Transverse colon (tissue), 4 donors: ENCODE data around the gene CACNG6.

Source experiments
- EP300 ChIP-seq: sonication (generic); formaldehyde crosslinking; IDR thresholded peaks from one replicate; pipeline ENCODE4 v1.6.1; 2017; ENCODE audit warnings: antibody characterized with exemption, low read depth
- POLR2A ChIP-seq: fragments of 450-650 bp; IDR thresholded peaks from one replicate; pipeline ENCODE4 v1.6.1; 2016; ENCODE audit warnings: antibody characterized with exemption, mild to moderate bottlenecking, moderate library complexity
- POLR2AphosphoS5 ChIP-seq, 3 donors: sonication (generic); formaldehyde crosslinking; IDR thresholded peaks; one replicate each; pipeline ENCODE4 v1.6.1; 2016; ENCODE audit warnings: antibody characterized with exemption in 3 of 3
- TF ChIP-seq, protein P1 (sequence below), 5 experiments: fragments of 200-600 bp in 3 of 5; fragments of 450-650 bp in 2 of 5; sonication (generic) in 3 of 5; IDR thresholded peaks; 1 replicate in 2 of 5; 2 replicates in 3 of 5; pipeline ENCODE4 v1.5.1; 2016 to 2017; ENCODE audit warnings: antibody characterized with exemption in 5 of 5, inconsistent platforms in 3 of 5, mild to moderate bottlenecking in 2 of 5, moderate library complexity in 1 of 5

DNA sequence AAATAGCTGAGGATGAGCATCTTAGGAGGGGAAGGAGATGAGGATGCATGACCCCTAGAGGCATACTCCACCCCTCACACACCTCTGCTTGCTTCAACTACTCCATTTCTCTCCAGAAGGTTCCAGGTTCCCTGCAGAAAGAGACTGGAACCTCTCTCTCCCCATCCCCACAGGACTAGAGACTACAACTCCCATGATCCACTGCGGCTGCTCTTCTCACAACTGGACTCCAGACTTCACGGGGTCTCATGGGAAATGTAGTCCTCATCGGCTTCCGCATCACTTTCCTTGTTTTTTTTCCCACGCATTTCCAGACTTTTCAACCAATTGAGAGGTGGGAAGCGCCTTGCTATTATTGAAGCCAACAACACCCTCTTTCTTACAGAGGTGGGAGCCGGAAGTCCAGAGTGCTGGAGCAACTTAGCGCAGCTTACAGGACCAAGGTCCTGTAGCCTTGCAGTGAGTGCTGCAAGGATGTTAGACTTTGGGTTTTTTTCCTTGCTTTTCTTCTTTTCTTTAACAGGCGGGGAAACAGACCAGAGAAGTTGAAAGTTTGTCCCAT, 13.9 kb upstream of the CACNG6 start:
- TF ChIP-seq, protein P1, sequence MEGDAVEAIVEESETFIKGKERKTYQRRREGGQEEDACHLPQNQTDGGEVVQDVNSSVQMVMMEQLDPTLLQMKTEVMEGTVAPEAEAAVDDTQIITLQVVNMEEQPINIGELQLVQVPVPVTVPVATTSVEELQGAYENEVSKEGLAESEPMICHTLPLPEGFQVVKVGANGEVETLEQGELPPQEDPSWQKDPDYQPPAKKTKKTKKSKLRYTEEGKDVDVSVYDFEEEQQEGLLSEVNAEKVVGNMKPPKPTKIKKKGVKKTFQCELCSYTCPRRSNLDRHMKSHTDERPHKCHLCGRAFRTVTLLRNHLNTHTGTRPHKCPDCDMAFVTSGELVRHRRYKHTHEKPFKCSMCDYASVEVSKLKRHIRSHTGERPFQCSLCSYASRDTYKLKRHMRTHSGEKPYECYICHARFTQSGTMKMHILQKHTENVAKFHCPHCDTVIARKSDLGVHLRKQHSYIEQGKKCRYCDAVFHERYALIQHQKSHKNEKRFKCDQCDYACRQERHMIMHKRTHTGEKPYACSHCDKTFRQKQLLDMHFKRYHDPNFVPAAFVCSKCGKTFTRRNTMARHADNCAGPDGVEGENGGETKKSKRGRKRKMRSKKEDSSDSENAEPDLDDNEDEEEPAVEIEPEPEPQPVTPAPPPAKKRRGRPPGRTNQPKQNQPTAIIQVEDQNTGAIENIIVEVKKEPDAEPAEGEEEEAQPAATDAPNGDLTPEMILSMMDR (IDR thresholded peaks at IDR 0.05), result no peak
- TF ChIP-seq POLR2A (no peak), POLR2AphosphoS5 (IDR thresholded peaks at IDR 0.05) (no peak), EP300 (no peak)
